ENCODE measurements around the gene CSGALNACT2.

CSGALNACT2 gene

DNA sequence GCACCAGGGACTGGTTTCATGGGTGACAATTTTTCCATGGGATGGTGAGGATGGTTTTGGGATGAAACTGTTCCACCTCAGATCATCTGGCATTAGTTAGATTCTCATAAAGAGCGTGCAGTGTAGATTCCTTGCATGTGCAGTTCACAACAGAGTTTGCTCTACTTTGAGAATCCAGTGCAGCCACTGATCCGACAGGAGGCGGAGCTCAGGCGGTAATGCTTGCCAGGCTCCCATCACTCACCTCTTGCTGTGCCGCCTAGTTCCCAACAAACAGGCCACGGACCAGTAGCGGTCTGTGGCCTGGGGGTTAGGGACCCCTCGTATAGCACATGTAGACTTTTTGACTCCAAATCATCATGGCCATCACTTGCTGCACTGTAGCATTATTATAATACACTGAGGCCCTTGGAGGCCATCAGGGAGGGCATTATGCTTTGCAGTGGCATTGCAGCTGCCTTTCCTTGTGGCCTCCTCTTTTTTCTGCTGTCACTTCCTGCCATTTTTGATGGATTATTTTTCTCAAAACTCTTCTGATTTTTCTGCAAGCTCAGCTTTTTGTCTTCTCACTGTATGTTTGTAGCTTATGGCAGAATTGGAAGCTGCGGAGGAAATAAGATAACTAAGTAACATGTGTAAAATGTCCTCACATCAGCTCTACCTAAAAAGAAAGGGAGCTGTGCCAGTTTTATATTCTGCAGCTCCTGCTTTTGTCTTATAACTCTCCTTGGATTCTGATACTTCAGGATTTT lies 18.5 kb downstream of the CSGALNACT2 start:
- Histone ChIP-seq H3K9ac (no peak overlapping the region), H3K9me3 (peaks cover 10% of the 10 kb centered on the region; the same call in 1 of the 2 replicates), H3K4me2 (no peak overlapping the region), H3K27ac (no peak overlapping the region), H3K4me3 (no peak overlapping the region), H4K20me1 (peaks cover 55% of the 10 kb centered on the region), H3K36me3 (peaks cover 20% of the 10 kb centered on the region), H3K4me1 (peaks cover 5% of the 10 kb centered on the region; the same call in 1 of the 2 replicates), H3K27me3 (no peaks in the 10 kb centered on the region)
- TF ChIP-seq Cebpa-rat (IDR thresholded peaks at IDR 0.05): no peak

GRCh38 chr10:43158636-43159035 lies 20.4 kb downstream of the CSGALNACT2 start:
- no peaks in the 10 kb centered on the region for H3K9me3 ChIP-seq
- peaks cover 38% of the 10 kb centered on the region for H3K36me3 ChIP-seq
- H4K20me1 ChIP-seq: peaks cover 45% of the 10 kb centered on the region
- no peak overlapping the region for H3K9ac ChIP-seq
- TF ChIP-seq Cebpa-rat (IDR thresholded peaks at IDR 0.05): no peak
- no peaks in the 10 kb centered on the region for H3K27me3 ChIP-seq
- H3K4me1 ChIP-seq: peaks cover 5% of the 10 kb centered on the region; the same call in 1 of the 2 replicates
- no peak overlapping the region for H3K4me2 ChIP-seq
- no peak overlapping the region for H3K27ac ChIP-seq
- H3K4me3 ChIP-seq: no peak overlapping the region

DNA sequence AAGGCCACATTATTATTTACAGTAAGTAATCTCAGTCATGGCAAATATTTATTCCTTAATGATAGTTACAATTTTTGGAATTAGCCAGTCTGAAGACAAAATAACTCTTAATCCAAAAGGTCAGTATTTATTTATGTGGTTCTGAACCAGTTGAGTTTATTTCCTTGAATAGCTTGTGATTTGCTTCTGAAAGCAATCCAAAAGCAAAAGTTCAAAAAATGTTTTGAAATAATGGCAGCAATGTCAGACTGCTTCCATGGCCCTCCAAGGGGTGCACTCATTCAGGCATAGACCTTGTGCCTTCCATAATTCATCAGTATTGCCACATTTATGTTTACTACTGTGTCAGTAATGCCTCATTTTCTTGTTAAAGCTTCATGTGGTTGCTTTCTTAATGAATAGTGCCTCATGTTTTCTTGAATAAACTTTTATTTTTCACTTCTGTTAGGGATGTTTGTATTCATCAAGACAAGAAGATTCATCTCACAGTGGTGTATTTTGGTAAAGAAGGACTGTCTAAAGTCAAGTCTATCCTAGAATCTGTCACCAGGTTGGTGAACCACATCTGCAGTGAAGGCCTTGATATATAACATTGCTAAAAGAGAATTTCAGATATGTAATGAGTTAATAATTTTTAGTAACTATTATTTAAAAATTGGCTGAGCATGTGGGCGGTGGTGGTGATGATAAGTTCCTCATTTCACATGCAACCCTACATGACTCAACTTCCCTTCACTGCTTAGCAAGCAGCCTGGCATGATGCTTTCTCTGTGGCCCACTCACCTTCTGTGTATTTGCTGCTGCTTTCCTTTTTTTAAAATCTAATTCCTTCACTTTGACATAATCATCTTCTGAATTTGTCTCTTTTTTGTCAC lies 22.0 kb downstream of the CSGALNACT2 start:
- Histone ChIP-seq H3K36me3 (peaks cover 44% of the 10 kb centered on the region), H3K4me1 (peaks cover 5% of the 10 kb centered on the region; the same call in 1 of the 2 replicates), H3K27me3 (no peaks in the 10 kb centered on the region), H3K4me3 (no peak overlapping the region), H4K20me1 (peaks cover 29% of the 10 kb centered on the region; the same call in 1 of the 2 replicates), H3K4me2 (no peak overlapping the region), H3K27ac (no peak overlapping the region), H3K9ac (no peak overlapping the region), H3K9me3 (no peaks in the 10 kb centered on the region)
- no peak for TF ChIP-seq Cebpa-rat (IDR thresholded peaks at IDR 0.05)

DNA sequence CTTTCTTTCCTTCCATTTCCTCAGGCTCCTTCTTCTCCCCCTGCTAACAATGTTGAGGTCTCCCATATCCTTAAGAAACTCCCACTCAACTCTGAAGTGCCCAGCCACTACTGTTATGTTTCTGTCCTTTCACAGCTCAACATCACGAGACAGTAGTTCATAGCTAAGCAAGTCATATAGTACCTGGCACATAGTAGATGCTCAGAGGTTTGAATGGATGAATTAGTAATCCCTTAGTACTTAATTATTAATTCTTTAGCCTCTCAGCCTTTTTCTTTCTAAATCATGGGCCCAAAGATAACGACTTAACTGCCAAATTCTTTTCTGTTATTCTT lies 22.6 kb downstream of the CSGALNACT2 start:
- H3K9ac ChIP-seq: no peak overlapping the region

GRCh38 chr10:43162604-43163003 lies 24.4 kb downstream of the CSGALNACT2 start:
- Histone ChIP-seq H3K27me3 (no peaks in the 10 kb centered on the region), H3K4me3 (no peak overlapping the region), H4K20me1 (peaks cover 6% of the 10 kb centered on the region; the same call in 1 of the 2 replicates), H3K9ac (no peak overlapping the region), H3K27ac (no peak overlapping the region), H3K36me3 (peaks cover 43% of the 10 kb centered on the region), H3K9me3 (no peaks in the 10 kb centered on the region), H3K4me1 (no peaks in the 10 kb centered on the region; the same call in 1 of the 2 replicates), H3K4me2 (no peak overlapping the region)
- TF ChIP-seq Cebpa-rat (IDR thresholded peaks at IDR 0.05): no peak

More for the DNA sequence above, 22.6 kb downstream of the CSGALNACT2 start:
- TF ChIP-seq Cebpa-rat (IDR thresholded peaks at IDR 0.05): no peak
- no peaks in the 10 kb centered on the region for H3K27me3 ChIP-seq
- peaks cover 23% of the 10 kb centered on the region; the same call in 1 of the 2 replicates for H4K20me1 ChIP-seq
- no peak overlapping the region for H3K4me2 ChIP-seq
- no peak overlapping the region for H3K4me3 ChIP-seq
- peaks cover 43% of the 10 kb centered on the region for H3K36me3 ChIP-seq
- no peaks in the 10 kb centered on the region for H3K9me3 ChIP-seq
- no peak overlapping the region for H3K27ac ChIP-seq
- H3K4me1 ChIP-seq: peaks cover 5% of the 10 kb centered on the region; the same call in 1 of the 2 replicates

GRCh38 chr10:43166207-43166879 lies 28.1 kb downstream of the CSGALNACT2 start:
- no peaks in the 10 kb centered on the region for H3K9me3 ChIP-seq
- H3K4me2 ChIP-seq: no peak overlapping the region
- H4K20me1 ChIP-seq: peaks cover 1% of the 10 kb centered on the region; the same call in 1 of the 2 replicates
- no peak for TF ChIP-seq Cebpa-rat (IDR thresholded peaks at IDR 0.05)
- no peak overlapping the region for H3K4me3 ChIP-seq
- no peaks in the 10 kb centered on the region for H3K27me3 ChIP-seq
- H3K36me3 ChIP-seq: peaks cover 48% of the 10 kb centered on the region
- no peak overlapping the region for H3K9ac ChIP-seq
- no peaks in the 10 kb centered on the region; the same call in 1 of the 2 replicates for H3K4me1 ChIP-seq
- H3K27ac ChIP-seq: no peak overlapping the region

- no peaks in the 10 kb centered on the region for H3K9me3 ChIP-seq
- H3K27ac ChIP-seq: no peak overlapping the region
- no peaks in the 10 kb centered on the region; the same call in 1 of the 2 replicates for H3K4me1 ChIP-seq
- H3K36me3 ChIP-seq: peaks cover 41% of the 10 kb centered on the region
- H3K4me2 ChIP-seq: no peak overlapping the region
- H3K27me3 ChIP-seq: no peaks in the 10 kb centered on the region
- H3K4me3 ChIP-seq: no peak overlapping the region
- TF ChIP-seq Cebpa-rat (IDR thresholded peaks at IDR 0.05): no peak
- H4K20me1 ChIP-seq: no peaks in the 10 kb centered on the region
- no peak overlapping the region for H3K9ac ChIP-seq
Measured at GRCh38 chr10:43166880-43167497, 28.7 kb downstream of the CSGALNACT2 start.

DNA sequence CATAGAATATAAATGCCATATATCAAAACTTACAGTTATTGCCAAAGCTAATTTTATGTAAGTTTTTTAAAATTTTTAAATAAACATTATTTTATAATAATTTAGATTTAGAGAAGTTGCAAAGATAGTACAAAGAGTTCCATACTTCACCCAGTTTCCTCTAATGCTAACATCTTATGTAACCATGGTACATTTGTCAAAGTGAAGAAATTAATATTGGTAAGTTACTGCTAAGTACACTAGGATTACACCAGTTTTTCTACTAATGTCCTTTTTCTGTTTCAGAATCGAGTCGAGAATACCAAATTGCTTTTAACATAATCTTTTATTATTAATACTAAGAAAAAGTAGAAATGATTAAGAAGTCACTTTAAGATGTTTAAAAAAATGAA lies 29.2 kb downstream of the CSGALNACT2 start:
- Histone ChIP-seq H3K27ac (no peak overlapping the region), H3K27me3 (no peaks in the 10 kb centered on the region), H3K4me2 (no peak overlapping the region), H3K36me3 (peaks cover 40% of the 10 kb centered on the region), H3K9ac (no peak overlapping the region), H4K20me1 (no peaks in the 10 kb centered on the region), H3K4me3 (no peak overlapping the region), H3K4me1 (peaks cover 2% of the 10 kb centered on the region; the same call in 1 of the 2 replicates), H3K9me3 (no peaks in the 10 kb centered on the region)
- TF ChIP-seq Cebpa-rat (IDR thresholded peaks at IDR 0.05): no peak

GRCh38 chr10:43170491-43170890 lies 32.2 kb downstream of the CSGALNACT2 start:
- H3K4me1 ChIP-seq: peaks cover 6% of the 10 kb centered on the region; the same call in 1 of the 2 replicates
- no peaks in the 10 kb centered on the region for H3K9me3 ChIP-seq
- no peak overlapping the region for H3K9ac ChIP-seq
- H3K27me3 ChIP-seq: no peaks in the 10 kb centered on the region
- H3K4me3 ChIP-seq: no peak overlapping the region
- peaks cover 47% of the 10 kb centered on the region for H3K36me3 ChIP-seq
- H3K4me2 ChIP-seq: no peak overlapping the region
- no peak for TF ChIP-seq Cebpa-rat (IDR thresholded peaks at IDR 0.05)
- H4K20me1 ChIP-seq: no peaks in the 10 kb centered on the region; the same call in 1 of the 2 replicates
- no peak overlapping the region for H3K27ac ChIP-seq

All from BLaER1 (cell line).